Measurements from ENCODE around the gene FAHD1.

FAHD1 gene

GRCh38 chr16:1818204-1818872 is 8.7 kb upstream of the FAHD1 start:
- DNase-seq, result no peak

- no peak for DNase-seq
Observed at GRCh38 chr16:1818873-1819525, 8.0 kb upstream of the FAHD1 start.

DNA sequence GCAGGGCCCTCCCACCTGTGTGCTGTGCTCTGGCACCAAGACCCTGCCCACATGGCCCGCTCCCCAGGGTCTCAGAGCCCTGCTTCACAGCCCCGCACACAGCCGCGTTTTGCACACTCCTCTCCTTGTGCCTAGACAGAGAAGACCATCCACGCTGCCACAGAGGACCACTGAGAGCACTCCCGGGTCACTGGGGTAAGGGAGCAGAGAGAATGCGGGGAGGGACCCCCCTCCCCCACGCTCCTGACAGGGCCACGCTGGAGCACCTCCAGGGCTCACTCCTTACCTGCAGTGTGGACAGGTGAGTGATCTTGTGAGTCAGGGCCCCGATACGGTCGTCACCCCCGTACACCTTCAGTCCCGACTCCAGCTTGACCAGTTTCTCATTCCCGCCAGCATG is 7.4 kb upstream of the FAHD1 start:
- DNase-seq, result no peak

DNA sequence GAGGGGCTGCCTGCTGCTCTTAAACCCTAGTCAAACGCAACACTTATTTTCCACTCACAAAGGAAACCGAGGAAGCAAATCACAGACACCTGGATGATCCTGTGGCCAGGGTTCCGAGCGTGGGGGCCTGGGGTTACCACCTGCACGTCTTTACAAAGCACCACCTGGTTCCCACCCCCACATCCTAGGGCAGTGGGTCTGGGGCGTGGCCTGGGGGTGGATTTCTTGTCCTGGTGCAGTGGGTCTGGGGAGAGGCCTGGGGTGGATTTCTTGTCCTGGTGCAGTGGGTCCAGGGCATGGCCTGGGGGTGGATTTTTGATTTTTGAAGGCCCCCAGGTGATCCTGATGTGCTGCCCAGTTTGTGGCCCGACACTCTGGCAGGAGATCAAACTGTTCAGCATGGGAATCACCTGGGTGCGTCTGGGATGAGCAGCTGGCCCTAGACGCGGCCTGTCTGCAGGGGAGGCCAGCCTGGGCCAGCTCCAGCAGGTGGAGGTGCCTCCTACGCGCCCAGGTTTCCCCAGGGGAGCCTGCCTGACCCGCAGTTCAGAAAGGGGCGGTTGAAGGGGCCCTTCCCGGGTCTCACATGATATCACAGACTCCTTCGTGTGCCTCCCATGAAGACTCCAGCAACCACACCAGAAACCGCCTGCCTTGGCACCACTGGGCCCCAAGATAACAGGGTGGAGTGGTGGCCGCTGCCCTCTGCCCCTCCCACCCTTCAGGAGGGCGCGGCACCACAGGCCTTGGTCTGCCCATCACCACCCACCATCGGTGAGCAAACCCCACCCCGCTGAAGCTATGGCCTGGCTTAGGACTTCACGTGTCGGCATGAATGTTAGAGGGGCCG is 6.7 kb upstream of the FAHD1 start:
- DNase-seq, result no peak

DNA sequence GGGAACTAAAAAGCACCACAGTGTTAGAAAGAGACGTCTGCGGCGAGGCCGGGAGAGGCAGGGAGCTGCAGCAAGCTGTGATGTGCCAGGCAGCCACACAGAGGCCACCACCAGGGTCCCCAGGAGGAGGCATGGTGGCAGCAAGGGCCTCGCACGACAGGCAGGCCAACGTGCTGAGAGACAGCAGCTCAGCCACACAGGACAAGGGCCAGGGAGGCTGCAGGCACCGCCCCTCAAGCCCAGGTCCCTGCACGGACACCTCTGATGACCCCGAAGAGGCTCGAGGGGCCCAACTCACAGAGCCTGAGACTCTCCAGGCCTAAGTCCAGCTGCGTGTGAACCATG is 6.1 kb upstream of the FAHD1 start:
- DNase-seq, result no peak

DNA sequence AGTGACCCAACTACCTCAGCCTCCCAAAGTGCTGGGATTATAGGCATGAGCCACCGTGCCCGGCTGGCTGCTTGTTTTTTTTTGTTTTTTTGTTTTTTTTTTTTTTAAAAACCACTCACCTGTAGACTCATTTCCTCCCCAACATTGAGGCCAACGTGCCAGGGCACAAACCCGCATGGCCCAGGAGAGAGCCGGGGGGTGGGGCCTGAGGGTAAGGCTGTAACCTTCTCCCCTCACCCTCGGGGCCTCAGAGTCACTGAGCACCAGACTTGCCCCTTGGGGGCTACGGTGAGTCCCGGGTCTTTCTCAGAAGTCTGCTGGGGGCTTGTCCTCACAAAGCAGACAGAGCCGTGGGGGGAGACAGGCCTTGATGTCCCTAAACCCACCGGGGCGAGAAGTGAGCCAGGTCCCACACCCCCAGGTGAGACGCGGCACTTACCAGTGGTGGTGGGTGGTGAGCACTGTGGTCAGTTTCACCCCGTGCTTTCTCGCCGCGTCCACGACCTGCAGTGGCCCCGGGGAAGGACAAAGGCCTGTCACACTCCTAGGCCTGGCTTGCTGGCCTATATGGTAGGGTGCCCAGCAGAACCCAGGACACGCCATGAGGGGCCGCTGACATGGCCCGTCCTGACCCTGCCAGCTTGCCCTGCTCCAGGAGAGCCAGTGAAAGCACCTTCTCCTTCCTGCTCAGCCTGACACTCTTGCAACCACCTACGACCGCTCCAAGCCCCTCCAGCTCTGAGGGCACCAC is 5.0 kb upstream of the FAHD1 start:
- no peak for DNase-seq

DNA sequence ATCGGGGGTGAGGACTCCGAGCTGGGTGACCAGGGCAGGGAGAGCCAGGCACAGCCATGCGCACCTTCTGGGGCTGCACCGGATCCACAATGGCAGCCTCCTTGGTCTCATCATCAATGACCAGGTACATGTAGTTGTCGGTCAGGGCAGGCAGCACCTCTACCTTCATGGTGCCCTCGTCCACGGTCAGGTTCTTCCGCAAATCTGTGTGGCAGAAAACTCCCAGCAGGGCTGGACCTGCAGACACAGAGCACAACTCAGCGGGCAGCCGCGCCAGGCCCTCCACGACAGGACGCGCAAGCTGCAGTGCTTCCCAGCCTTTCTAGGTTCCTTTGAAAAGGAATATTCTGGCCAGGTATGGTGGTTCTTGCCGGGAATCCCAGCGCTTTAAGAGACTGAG is 4.2 kb upstream of the FAHD1 start:
- no peak for DNase-seq

GRCh38 chr16:1823821-1824220 is 3.2 kb upstream of the FAHD1 start:
- no peak for DNase-seq

GRCh38 chr16:1825381-1825863 is 1.6 kb upstream of the FAHD1 start:
- DNase-seq, result no peak

DNA sequence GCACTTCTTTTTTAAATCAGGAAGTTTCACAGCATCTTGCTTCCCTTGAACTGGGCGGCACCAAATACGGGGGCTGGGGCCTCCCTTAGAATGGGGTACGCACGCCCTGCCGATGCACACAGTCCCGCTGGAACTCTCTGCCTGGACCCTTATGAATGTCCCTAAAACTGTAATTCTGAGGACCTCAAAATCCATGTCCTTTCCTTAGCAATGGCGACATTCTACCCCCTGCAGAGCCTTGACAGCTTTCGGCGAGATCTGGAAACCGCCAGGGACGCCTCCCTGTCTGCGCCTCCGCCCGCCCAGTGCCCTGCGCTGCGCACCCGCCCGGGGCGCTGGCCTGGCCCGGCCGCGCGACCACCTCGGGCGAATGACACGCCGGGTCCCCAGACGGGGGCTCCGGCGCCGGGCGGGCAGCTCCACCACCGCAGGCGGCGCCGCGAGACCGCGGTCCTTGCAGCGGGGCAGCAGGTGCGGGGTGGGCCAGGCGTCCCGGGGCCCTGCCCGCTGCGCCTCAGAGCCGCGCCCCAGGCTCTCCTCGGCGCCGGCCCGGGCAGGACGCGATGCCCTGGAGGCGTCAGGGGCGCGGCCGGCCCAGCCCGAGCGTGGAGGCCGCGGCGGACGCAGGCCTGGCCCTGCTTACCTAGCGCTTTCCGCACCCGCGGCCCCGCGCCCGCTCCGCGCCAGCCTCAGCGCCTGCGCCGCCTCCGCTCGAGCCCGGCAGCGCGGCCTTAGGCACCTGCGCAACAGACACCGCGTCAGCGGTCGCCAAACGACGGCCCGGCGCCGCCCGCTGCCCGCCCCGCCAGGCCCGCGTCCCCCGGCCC is 929 bp upstream of the FAHD1 start:
- peak; percentile 77 for DNase-seq

GRCh38 chr16:1828645-1829410 is 1.8 kb downstream of the FAHD1 start:
- no peak for DNase-seq

GRCh38 chr16:1830213-1830612 is 3.2 kb downstream of the FAHD1 start:
- no peak for DNase-seq

DNA sequence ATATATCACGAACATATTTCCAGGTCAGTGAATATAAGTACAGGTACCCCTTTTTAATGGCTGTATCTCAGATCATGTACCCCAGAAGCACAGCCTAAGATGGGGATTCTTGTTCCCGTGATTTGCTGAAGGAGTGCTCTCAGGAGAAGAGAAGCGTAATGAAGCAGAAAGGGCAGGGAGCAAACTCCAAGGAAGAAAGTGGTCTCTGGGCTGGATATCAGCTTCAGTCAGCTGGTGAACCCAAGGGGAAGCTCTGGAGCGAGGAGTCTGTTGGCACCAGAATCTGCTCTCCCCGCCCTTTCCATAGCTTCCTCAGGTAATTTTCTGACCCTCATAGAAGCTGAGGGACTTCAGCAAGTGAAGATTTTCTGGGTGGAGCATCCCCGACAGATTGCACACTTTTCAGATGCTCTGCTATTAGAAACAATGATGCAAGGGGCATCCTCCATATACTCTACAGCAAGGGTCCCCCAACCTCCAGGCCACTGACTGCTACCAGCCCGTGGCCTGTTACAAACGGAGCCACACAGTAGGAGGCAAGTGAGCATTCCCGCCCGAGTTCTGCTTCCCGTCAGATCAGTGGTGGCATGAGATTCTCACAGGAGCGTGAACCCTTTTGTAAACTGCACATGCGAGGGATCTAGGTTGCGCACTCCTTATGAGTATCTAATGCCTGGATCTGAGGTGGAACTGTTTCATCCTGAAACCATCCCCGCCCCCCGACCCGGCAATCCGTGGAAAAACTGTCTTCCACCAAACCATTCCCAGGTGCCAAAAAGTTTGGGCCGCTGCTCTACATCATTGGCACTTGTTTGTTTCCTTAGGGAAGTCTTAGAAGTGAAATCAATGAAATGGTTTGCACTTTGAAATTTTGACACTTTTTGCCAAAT is 4.4 kb downstream of the FAHD1 start:
- no peak for DNase-seq

DNA sequence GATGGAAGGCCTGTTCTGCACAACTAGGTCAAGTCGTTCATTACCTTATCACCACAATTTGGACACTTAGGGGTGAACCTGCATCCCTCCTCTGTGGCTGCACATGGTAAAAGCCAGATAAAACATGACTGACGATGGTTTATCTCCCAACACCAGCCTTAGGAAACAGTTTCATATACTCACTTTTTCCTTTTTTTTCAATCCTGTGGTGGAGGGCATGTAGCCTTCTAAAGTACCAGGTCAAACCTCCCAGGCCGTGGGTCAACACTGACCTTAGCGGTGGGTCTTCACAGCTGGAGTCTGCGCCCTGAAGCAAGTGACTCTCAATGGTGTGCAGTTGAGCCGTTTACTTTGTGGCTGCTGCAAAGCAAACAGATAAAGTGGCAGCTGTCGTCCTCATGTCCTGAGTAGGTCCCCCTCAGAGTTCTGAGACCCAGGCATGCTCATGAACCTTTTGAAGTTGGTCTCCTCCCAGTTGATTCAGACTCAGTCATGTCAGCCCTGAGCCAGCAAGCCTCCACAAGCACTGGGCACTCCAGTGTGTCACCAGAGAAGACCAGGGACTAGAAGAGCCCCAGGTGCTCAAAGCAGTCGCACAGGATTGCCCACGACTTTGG is 5.9 kb downstream of the FAHD1 start:
- DNase-seq, result no peak

DNA sequence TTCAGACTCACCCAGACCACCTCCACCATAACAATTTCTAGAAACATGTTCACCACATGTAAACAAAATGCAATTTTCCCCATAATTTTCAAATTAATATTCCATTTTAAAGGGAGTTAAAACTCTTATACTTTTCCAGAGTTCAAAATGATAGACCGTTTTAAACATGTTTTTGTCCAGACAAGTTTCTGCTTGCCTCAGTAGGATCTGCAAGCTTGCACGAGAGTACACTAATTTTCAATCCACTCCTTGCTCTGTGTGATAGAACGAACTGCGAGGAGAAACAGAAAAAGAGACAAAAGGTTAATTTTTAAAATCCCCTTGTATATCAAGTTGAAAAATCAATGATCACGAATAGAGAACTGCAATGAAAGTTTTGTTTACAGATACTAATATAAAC is 7.1 kb downstream of the FAHD1 start:
- no peak for DNase-seq

- DNase-seq, result no peak
Observed at GRCh38 chr16:1839554-1839953, 12.5 kb downstream of the FAHD1 start.

DNA sequence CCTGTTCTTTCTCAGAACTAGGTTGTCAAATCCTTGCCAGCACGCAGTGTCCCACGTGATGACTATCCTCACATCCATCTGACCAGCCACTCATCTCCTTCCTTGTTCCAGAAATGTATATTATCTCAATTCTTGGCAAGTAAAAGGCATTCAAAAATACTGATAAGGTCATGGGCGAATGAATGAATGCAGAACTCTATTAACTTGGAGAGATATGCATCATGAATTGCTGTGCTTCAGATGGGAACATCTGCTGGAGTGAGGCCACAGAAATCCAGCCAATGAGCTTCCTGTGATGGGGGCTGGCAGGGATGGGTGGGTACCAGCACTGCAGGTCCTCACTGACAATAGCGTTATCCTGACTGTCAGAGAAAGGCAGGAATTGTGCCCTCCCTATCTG is 19.0 kb downstream of the FAHD1 start:
- no peak for DNase-seq

DNA sequence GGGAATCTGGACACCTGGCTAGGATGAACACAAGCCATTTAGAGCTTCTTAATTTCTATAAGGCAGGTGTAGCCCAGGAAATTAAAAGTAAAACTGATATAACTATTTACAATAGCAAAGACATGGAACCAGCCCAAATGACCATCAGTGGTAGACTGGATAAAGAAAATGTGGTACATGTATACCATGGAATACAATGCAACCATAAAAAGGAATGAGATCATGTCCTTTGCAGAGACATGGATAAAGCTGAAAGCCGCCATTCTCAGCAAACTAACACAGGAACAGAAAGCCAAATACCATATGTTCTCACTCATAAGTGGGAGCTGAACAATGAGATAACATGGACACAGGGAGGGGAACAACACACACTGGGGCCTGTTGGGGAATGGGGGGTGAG is 19.4 kb downstream of the FAHD1 start:
- no peak for DNase-seq

- DNase-seq, result no peak
Observed at GRCh38 chr16:1850981-1851380, 24.0 kb downstream of the FAHD1 start.

DNA sequence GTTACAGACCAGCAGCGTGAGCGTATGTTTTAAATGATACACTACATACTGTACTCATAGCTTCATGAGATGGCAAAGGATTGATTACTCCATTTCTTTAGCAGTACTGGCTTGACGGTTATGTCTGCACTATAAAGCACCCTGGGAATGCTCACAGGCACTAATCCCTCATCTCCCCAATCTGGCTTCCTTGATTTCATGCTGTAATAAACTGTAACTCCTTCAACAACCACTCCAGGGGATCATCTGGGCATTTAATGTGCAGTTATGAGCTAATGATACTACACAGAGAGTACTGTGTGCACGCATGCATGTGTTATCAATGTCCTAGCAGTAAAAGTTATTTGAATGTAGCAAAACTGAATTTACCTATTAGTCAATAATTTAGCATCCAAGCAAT is 24.8 kb downstream of the FAHD1 start:
- DNase-seq, result no peak
